NCI-H1436 treated with DMSO at 0.1 percent for 48 hours (cell line): Measurements from ENCODE around the gene PPP1R2C.

ENCODE experiments used
- DNase-seq: peaks from one replicate; lab custom pipeline; 2025; lab: John Stamatoyannopoulos, UW

PPP1R2C gene

GRCh38 chrX:42778096-42778495 is at the start of gene PPP1R2C:
TSS of gene PPP1R2C (minus strand) at chrX:42778163. CDS start at chrX:42778079, 84 bp downstream.
- DNase-seq = no peak

- no peak for DNase-seq
These were observed 47.2 kb upstream of the PPP1R2C start for GRCh38 chrX:42825201-42825600.

- DNase-seq = no peak
These were observed 46.6 kb upstream of the PPP1R2C start for GRCh38 chrX:42824541-42824940.

- no peak for DNase-seq
These were observed 45.5 kb upstream of the PPP1R2C start for GRCh38 chrX:42823443-42823842.

- DNase-seq = no peak
These were observed 44.0 kb upstream of the PPP1R2C start for GRCh38 chrX:42821803-42822443.

GRCh38 chrX:42818151-42818921 is 40.4 kb upstream of the PPP1R2C start:
- DNase-seq = no peak

GRCh38 chrX:42809569-42809968 is 31.6 kb upstream of the PPP1R2C start:
- no peak for DNase-seq

- DNase-seq = no peak
These were observed 29.4 kb upstream of the PPP1R2C start for GRCh38 chrX:42807393-42807792.

GRCh38 chrX:42804524-42804923 is 26.6 kb upstream of the PPP1R2C start:
- DNase-seq = no peak

- no peak for DNase-seq
These were observed 25.4 kb upstream of the PPP1R2C start for GRCh38 chrX:42803320-42803719.

GRCh38 chrX:42797651-42798269 is 19.8 kb upstream of the PPP1R2C start:
- no peak for DNase-seq

GRCh38 chrX:42783451-42783850 is 5.5 kb upstream of the PPP1R2C start:
- DNase-seq = no peak

- DNase-seq = no peak
These were observed 1.8 kb downstream of the PPP1R2C start for GRCh38 chrX:42776195-42776594.

- DNase-seq = no peak
These were observed 5.1 kb downstream of the PPP1R2C start for GRCh38 chrX:42772874-42773273.

- no peak for DNase-seq
These were observed 6.2 kb downstream of the PPP1R2C start for GRCh38 chrX:42771506-42772335.

GRCh38 chrX:42770566-42770965 is 7.4 kb downstream of the PPP1R2C start:
- no peak for DNase-seq

- DNase-seq = no peak
These were observed 18.1 kb downstream of the PPP1R2C start for GRCh38 chrX:42759881-42760280.

- DNase-seq = no peak
These were observed 22.1 kb downstream of the PPP1R2C start for GRCh38 chrX:42755815-42756214.

GRCh38 chrX:42754603-42755002 is 23.4 kb downstream of the PPP1R2C start:
- no peak for DNase-seq

- DNase-seq = no peak
These were observed 23.8 kb downstream of the PPP1R2C start for GRCh38 chrX:42754115-42754514.

GRCh38 chrX:42752730-42753129 is 25.2 kb downstream of the PPP1R2C start:
- no peak for DNase-seq

- DNase-seq = no peak
These were observed 26.4 kb downstream of the PPP1R2C start for GRCh38 chrX:42751573-42751972.
